Hematopoietic multipotent progenitor cell (in vitro differentiated cells): ENCODE results near the gene PUM1. TPM values are rescaled to one million over a fixed set of nuclear protein-coding genes. Genes with fewer than 3 reads are reported as not detected.
"Not testable (repeated sequence)": the region's sequence is repeated elsewhere in the genome, so short reads cannot be mapped to it uniquely, and the experiment has no call there.

Experiments used
- DNase-seq, 3 donors: peaks; one replicate each; pipeline ENCODE4 v3.0.0-alpha.2; 2011 to 2015; ENCODE audit warnings: low read depth in 2 of 3, low spot score in 2 of 3
- total RNA-seq: library from RNA; depleted of rRNA; stranded (reverse); fragments of >200 nt; gene quantifications from one replicate; pipeline ENCODE4 v1.2.3, GENCODE V29; 2012

Gene PUM1
- total RNA-seq, 1 donor: 147 TPM

DNA sequence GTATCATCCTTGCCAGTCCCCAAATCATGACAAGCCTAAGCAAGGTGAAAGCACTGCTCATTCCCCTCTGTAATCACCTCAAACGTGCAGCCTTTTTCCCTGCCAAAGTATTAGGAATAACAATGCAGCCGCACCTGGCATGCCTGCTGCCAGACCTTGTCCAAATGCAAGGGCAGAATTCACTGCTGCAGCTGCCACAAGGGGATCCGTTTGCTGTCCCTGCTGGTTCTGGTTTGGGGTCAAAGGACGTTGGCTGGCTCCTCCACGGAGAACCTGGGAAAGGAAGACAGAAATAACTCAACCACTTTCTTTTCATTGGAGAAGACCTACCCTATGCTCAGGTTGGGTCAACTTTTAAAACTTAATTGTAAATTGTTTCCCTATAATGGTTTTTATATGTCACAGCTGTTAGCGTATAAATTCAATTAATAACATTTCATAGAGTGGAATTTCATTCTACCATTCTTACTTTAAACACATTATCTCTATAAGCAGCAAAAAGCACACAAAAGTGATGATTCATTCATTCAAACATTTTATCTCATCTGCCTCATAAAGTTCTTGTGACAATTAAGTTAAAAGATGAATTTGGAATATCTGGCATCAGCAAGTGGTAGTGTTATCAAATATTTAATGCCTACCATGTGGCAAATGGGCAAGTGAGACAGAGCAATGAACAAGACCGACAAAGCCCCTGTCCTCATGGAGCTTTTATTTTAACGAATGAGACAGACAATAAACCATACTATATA, 97.1 kb downstream of the PUM1 start:
- DNase-seq: no peak

DNA sequence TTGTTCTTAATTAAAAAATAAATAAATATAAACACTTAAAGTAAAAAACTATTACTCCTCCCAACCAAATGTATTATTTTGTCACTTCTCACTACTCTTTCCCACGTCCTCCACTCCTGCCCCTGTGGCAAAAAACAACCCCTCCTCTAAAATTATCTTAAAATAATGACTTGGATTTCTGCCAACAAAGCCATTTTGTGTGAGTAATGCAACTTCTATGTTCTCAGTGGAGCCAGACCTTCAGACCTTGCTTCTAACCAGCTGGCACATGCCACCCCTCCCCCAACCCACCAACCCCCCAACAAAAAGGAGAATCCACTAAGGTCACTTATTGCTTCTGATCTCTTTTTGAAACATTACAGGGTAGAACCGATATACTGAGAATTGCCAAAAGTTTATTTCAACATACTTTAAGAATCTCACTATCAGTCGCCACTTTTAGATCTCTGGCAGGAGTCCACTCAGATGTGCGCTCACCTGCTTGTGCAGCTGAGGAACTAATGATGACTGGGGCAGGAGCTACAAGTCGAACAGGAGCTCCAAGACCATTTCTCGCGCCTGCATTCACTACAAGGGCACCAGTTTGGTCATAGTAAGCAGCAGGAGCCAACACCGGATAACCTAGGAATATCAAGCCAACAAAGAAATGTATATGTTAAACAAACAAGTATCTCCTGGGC, 98.7 kb downstream of the PUM1 start:
- peak in 2 of 3 donors; percentile 4 to 18 for DNase-seq

DNA sequence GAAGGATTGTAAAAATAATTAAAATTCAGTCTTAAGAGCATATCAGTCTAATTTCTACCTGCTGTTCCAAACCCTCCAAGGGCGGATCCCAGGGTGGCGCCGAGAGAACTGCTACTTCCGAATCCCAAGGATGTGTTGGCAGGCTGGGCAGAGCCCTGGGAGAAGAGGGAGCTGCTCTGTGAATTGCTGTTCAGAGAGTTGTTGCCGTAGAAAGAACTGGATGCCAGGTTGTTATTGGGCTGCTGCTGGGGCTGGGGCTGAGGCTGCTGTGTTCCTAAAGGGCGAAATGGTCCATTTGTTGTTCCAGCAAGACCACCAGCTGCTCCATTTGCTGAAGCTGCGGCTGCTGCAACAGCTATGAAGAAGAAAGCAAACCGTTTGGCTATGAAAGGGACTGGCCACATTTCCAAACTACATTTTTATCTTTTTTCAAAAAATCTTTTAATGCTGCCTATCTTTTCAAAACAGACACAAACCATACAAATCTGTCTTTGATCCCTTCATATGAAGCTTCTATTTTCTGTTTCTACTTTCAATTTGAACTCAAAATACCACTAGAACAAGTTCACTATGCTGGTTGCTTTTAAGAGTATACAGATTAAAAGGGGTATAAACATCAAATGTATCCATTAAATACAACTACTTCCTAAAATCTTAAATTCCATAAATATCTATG, 99.5 kb downstream of the PUM1 start:
- no peak for DNase-seq

- no peak for DNase-seq
Observed at GRCh38 chr1:30964706-30965105, 100.8 kb downstream of the PUM1 start.

DNA sequence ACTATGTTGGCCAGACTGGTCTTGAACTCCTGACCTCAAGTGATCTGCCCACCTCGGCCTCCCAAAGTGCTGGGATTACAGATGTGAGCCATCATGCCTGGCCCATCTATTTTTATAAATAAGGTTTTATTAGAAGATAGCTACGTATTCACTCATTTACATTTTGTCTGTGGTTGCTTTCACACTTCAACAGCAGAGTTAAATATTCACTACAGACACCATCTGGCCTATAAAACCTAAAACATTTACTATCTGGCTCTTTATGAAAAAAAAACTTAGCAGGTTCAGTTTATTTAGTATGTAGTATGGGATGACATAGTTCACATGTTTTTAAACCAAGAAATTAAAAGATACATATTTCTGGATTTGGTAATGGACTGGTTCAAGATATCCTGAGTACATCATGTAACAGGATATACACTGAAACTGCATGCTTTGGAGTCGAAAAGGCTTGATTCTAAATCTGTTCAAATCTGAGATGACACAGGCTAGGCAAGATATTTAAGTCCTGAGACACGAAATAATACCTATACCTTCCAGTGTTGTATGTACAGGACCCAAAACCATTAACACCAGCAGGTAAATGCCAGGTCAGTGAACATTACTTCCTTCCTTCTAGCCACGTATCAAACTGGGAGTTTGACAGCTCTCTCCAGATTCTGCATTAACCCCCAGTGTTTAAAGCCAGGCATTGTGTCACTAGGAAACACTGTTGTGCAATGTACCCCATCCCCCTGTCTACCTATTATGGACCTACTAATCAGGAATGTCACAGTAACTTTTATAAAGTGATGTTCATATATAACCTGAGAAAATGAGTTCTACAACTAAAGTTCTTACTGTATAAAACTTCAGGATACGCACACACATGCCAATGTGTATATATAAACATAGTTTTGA, 102.7 kb downstream of the PUM1 start:
- DNase-seq: no peak

DNA sequence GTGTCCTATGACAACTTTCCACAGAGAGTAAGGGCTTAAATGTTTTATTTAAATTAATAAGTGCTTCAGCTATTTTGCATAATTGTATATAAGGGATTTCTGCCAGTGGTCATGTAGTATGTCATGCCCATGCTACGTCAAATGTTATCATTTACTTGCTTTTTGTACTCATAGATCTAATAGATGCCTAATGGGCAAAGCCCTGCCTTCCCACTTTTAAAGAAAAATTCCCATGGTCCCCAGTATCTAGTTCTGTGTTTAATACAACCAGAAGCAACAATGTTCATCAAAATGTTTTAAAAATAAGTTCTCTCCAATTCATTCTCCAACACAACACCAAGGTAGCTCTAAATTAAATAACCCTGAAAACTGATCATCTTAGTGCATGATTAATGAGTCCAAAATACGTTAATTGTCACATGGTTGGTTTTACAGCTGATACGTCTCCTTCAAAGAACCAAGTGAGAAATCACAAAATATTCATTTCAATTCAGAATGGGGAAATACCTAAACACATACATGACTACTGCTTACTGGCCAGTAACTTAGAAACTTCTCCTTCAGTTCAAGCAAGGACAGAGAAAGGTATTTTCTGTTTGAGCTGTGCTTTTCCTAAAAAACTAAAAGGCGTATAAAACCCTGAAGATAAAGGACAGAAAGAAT, 107.8 kb downstream of the PUM1 start:
- DNase-seq: no peak

- DNase-seq: no peak
Observed at GRCh38 chr1:30955448-30956015, 110.0 kb downstream of the PUM1 start.

- no peak for DNase-seq
Observed at GRCh38 chr1:30953685-30954084, 111.8 kb downstream of the PUM1 start.

DNA sequence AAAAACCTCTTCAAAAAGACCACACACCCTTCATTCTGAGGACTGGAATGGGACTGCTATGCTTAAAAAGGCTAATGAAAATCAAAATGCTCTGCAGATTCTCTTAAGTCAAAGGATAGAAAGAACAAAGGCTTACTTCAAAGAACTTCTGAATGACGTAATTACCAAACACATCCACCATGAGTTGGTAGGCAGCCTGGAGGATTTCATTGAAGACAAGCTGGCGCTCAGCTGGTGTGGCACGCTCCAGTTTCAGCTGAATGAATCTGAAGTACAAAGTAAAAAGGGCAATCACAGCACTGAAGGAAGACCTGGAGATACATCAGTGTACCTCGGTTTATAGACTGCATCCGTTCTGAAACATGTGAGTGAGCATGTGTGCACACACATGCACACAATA, 113.4 kb downstream of the PUM1 start:
- no peak for DNase-seq

GRCh38 chr1:30950700-30951099, 114.8 kb downstream of the PUM1 start:
- no peak for DNase-seq

- no peak for DNase-seq
Observed at GRCh38 chr1:30950053-30950452, 115.5 kb downstream of the PUM1 start.

GRCh38 chr1:30949487-30949838, 116.1 kb downstream of the PUM1 start:
- not testable (repeated sequence) for DNase-seq

- not testable (repeated sequence) for DNase-seq
Observed at GRCh38 chr1:30948813-30949486, 116.6 kb downstream of the PUM1 start.

DNA sequence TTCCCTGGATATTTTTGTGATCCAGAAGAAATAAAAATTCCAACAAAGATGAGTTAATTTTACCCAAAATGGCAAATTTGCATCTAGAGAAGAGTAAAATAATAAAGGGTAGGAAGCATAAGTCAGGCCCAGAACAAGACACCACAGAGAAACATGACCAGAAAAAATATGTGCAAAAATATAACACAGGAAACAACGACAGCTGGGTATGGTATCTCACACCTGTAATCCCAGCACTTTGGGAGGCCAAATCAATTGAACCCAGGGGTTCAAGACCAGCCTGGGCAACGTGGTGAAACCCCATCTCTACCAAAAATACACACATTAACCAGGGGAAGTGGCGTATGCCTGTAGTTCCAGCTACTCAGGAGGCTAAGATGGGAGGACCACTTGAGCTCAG, 117.2 kb downstream of the PUM1 start:
- no peak for DNase-seq

GRCh38 chr1:30947212-30947611, 118.3 kb downstream of the PUM1 start:
- no peak for DNase-seq

DNA sequence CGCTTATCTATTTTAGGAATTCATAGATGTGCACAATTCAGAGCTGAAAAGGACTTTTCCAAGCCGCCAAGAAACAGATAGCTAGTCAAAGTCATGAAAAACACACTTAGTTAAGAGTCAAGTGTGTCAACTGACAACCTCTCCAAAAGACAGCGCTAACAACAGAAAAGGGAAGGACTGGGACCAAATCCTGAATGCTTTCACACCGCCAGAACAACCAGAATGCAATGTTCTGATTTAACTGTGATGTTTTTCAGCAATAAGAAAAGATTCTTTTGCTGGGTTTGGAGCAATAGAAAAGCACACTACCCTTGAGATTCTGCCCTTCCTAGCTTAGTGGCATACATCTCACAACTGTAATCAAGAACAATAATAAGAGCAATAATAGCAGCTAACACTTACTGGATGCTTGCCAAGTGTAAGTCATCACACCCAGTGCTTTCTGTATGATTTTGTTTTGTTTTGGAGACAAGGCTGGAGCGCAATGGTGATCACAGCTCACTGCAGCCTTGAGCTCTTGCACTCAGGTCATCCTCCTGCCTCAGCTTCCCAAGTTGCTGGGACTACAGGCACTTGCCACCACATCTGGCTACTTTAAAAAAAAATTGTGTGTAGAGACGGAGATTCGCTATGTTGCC, 123.1 kb downstream of the PUM1 start:
- DNase-seq: no peak

DNA sequence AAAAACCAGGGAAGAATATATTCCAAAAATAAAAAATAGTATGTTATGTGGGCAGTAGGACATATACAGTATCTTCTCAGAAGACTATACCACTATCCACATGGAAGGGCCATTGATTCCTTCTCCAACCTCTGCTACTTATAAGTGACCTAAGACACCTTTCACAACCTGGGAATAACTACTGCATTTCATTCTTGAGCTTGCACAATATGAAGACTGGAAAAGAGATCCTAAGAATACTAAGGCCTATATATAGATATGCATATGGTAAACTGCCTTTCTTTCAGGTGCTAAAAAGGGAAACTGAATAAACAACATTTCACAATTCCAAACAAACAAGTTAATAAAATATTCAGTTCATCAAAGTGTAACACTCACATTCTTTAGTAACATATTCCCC, 125.0 kb downstream of the PUM1 start:
- DNase-seq: no peak

GRCh38 chr1:30936541-30937171, 128.9 kb downstream of the PUM1 start:
- DNase-seq: no peak
